NCI-H2227 treated with DMSO at 0.1 percent for 48 hours (cell line): ENCODE measurements around the gene SPSB4.

Experiments
- DNase-seq: peaks from one replicate; lab custom pipeline; 2025; lab: John Stamatoyannopoulos, UW

Gene SPSB4

GRCh38 chr3:141076036-141076773, 25.1 kb downstream of the SPSB4 start:
- DNase-seq: no peak

GRCh38 chr3:141076797-141077571, 25.8 kb downstream of the SPSB4 start:
- peak; percentile 88 for DNase-seq

- no peak for DNase-seq
Measured at GRCh38 chr3:141077631-141078030, 26.5 kb downstream of the SPSB4 start.

- no peak for DNase-seq
Measured at GRCh38 chr3:141078200-141078599, 27.1 kb downstream of the SPSB4 start.

GRCh38 chr3:141080431-141080830, 29.3 kb downstream of the SPSB4 start:
- no peak for DNase-seq

GRCh38 chr3:141081141-141081795, 30.1 kb downstream of the SPSB4 start:
- no peak for DNase-seq

GRCh38 chr3:141082064-141082463, 30.9 kb downstream of the SPSB4 start:
- DNase-seq: no peak

GRCh38 chr3:141083226-141083625, 32.1 kb downstream of the SPSB4 start:
- no peak for DNase-seq

GRCh38 chr3:141083836-141084649, 32.9 kb downstream of the SPSB4 start:
- no peak for DNase-seq

- DNase-seq: no peak
Measured at GRCh38 chr3:141085343-141086070, 34.4 kb downstream of the SPSB4 start.

GRCh38 chr3:141086188-141086587, 35.0 kb downstream of the SPSB4 start:
- DNase-seq: no peak

GRCh38 chr3:141087076-141087777, 36.1 kb downstream of the SPSB4 start:
- DNase-seq: no peak

- DNase-seq: no peak
Measured at GRCh38 chr3:141087778-141088130, 36.6 kb downstream of the SPSB4 start.

- DNase-seq: no peak
Measured at GRCh38 chr3:141089339-141090152, 38.4 kb downstream of the SPSB4 start.

GRCh38 chr3:141091426-141091825, 40.3 kb downstream of the SPSB4 start:
- no peak for DNase-seq

- no peak for DNase-seq
Measured at GRCh38 chr3:141092663-141093062, 41.5 kb downstream of the SPSB4 start.

- no peak for DNase-seq
Measured at GRCh38 chr3:141093397-141093796, 42.2 kb downstream of the SPSB4 start.

GRCh38 chr3:141093971-141094684, 43.0 kb downstream of the SPSB4 start:
- DNase-seq: no peak
